ENCODE results near the gene FYB2. TPM values are rescaled to one million over a fixed set of nuclear protein-coding genes. Genes with fewer than 3 reads are reported as not detected.

The FYB2 gene
- total and polyA plus RNA-seq, 7 donors, result 0.48 to 2.6 (median 1.1) TPM; not detected in 1

DNA sequence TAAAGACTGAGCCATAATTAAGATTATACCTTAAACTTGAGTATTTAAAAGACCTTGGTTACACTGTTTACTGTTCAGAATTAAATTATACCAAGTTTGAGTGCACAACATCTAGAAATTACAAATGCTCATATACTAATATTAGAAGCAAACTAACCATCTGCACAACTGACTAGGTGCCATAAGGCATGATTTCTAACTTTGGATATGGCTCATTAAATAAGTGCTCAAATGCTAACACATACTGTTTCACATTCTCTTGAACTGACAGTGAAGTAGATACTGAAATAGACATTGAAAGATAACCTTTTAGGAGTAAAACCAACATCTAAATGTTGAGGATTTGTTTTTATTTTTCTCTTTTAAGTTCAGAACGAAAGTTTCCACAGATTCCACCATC lies 100.0 kb downstream of the FYB2 start:
- no peaks in the 10 kb centered on the region for H3K36me3 ChIP-seq (ENCODE audit: insufficient read depth in 1 of 2, low read depth in 1 of 2)
- ATAC-seq (peak in 3 of 4 donors; percentile 80 to 95 (median 85)), DNase-seq (no peak)
- WGBS, 3 donors, result 53 to 80% (median 62%) methylated on average over 1 of the region's 1 CpG
- H3K27me3 ChIP-seq (ENCODE audit: insufficient read depth in 3 of 3, low read length in 2 of 3), result no peaks in the 10 kb centered on the region
- H3K9me3 ChIP-seq, result no peaks in the 10 kb centered on the region
- TF ChIP-seq CTCF (IDR thresholded peaks at IDR 0.05), result no peak
- intact Hi-C loops (cut with DNase I), result no loop called here
- H3K4me3 ChIP-seq, result no peak overlapping the region
- no peaks in the 10 kb centered on the region for H3K4me1 ChIP-seq
- peak overlapping the region; percentile 20 for H3K27ac ChIP-seq

- ATAC-seq (no peak), DNase-seq (no peak)
- WGBS, 3 donors, result 53 to 72% (median 65%) methylated on average over 1 of the region's 1 CpG
- Histone ChIP-seq H3K27me3 (ENCODE audit: insufficient read depth in 3 of 3, low read length in 2 of 3) (no peaks in the 10 kb centered on the region), H3K9me3 (no peaks in the 10 kb centered on the region), H3K4me3 (no peak overlapping the region), H3K36me3 (ENCODE audit: insufficient read depth in 1 of 2, low read depth in 1 of 2) (no peaks in the 10 kb centered on the region), H3K4me1 (no peaks in the 10 kb centered on the region), H3K27ac (no peak overlapping the region)
- intact Hi-C loops (cut with DNase I), result no loop called here
- TF ChIP-seq CTCF (IDR thresholded peaks at IDR 0.05), result no peak
Observed at GRCh38 chr1:56715156-56715555, 104.0 kb downstream of the FYB2 start.

DNA sequence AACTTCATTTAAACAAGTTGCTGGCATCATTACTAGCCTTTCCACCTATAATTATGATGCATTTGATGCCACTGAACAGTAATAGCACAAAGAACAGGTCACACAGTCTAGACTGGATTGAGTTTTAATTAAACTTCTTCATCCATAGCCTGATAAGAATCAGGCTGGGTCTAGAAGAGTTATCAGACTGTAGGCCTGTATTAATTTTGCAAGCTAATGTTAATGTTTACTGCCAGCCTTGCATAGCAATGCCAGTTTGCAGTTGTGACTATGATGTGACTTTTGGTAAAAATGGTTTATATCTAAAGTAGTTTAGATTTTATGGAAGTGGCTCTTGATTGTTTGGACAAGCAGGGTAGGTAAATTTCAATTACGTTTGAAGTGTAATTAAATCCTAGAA lies 106.1 kb downstream of the FYB2 start:
- WGBS, 3 donors, result 81 to 88% (median 82%) methylated on average over 1 of the region's 1 CpG
- peaks cover 0 to 8% of the 10 kb centered on the region in 2 donors for H3K36me3 ChIP-seq (ENCODE audit: insufficient read depth in 1 of 2, low read depth in 1 of 2)
- no peak overlapping the region for H3K27ac ChIP-seq
- no peaks in the 10 kb centered on the region for H3K4me1 ChIP-seq
- no peak for DNase-seq
- H3K4me3 ChIP-seq, result no peak overlapping the region
- H3K9me3 ChIP-seq, result no peaks in the 10 kb centered on the region
- H3K27me3 ChIP-seq (ENCODE audit: insufficient read depth in 3 of 3, low read length in 2 of 3), result no peaks in the 10 kb centered on the region
- TF ChIP-seq CTCF (IDR thresholded peaks at IDR 0.05), result no peak
- ATAC-seq, result no peak
- intact Hi-C loops (cut with DNase I), result no loop called here

DNA sequence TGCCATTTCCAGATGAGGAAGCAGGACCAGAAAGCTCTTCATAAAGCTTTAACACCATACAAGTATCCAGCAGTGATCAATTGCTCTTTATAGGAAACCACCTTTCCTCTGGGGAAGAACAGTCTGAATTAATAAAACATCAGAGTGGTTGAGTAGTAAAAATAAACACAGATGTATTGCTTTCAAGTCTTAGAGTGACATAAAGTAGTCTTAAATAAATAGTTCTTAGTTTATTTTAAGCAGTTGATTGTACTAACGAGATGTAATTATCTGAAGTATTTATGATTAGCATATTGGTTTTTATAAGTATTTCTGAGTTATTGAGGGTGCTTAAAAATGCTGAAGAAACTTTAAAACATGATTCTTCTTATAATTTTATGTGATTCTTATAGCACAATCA lies 107.1 kb downstream of the FYB2 start:
- Histone ChIP-seq H3K4me3 (no peak overlapping the region), H3K4me1 (peaks cover 4% of the 10 kb centered on the region), H3K27ac (no peak overlapping the region), H3K27me3 (ENCODE audit: insufficient read depth in 3 of 3, low read length in 2 of 3) (no peaks in the 10 kb centered on the region), H3K9me3 (no peaks in the 10 kb centered on the region), H3K36me3 (ENCODE audit: insufficient read depth in 1 of 2, low read depth in 1 of 2) (peaks cover 0 to 17% of the 10 kb centered on the region in 2 donors)
- intact Hi-C loops (cut with DNase I), result no loop called here
- no peak for TF ChIP-seq CTCF (IDR thresholded peaks at IDR 0.05)
- no peak for DNase-seq
- WGBS, 3 donors, result 53 to 85% (median 65%) methylated on average over 1 of the region's 1 CpG
- ATAC-seq, result no peak

DNA sequence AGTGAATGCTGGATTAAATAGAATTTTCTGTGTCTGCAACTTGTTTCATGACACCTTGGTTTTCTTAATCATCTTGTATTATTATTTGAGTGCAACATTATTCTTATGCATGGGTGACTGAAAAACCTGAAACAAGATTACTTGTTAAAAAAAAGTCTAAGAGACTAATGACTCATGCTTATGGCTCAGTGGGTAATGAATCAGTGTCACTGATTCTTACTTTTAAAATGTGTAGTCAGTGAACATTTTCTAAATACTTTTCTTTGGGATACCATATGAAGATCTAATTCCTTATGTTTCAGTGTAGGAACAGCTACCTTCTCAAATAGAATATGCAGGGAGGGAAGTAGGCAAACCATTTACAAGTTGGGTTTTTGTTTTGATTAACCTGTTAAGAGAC lies 108.6 kb downstream of the FYB2 start:
- intact Hi-C loops (cut with DNase I), result no loop called here
- no peak for TF ChIP-seq CTCF (IDR thresholded peaks at IDR 0.05)
- H3K36me3 ChIP-seq (ENCODE audit: insufficient read depth in 1 of 2, low read depth in 1 of 2), result peaks cover 0 to 32% of the 10 kb centered on the region in 2 donors
- no peaks in the 10 kb centered on the region for H3K27me3 ChIP-seq (ENCODE audit: insufficient read depth in 3 of 3, low read length in 2 of 3)
- peaks cover 4% of the 10 kb centered on the region for H3K4me1 ChIP-seq
- H3K27ac ChIP-seq, result no peak overlapping the region
- no peak overlapping the region for H3K4me3 ChIP-seq
- DNase-seq (no peak), ATAC-seq (no peak)
- H3K9me3 ChIP-seq, result no peaks in the 10 kb centered on the region
